Tibial nerve (tissue), 3 donors: ENCODE data around the gene NOTCH1.

Source experiments
- CTCF ChIP-seq, 5 experiments: fragments of 200-600 bp in 3 of 5; fragments of 450-650 bp in 2 of 5; sonication (generic) in 3 of 5; IDR thresholded peaks; one replicate each; pipeline ENCODE4 v1.5.1; 2016 to 2019; ENCODE audit warnings: antibody characterized with exemption in 5 of 5, mild to moderate bottlenecking in 3 of 5, moderate library complexity in 2 of 5
- POLR2A ChIP-seq, 2 donors: fragments of 450-650 bp; IDR thresholded peaks; one replicate each; pipeline ENCODE4 v1.6.1; 2017; ENCODE audit warnings: antibody characterized with exemption in 2 of 2, mild to moderate bottlenecking in 2 of 2, moderate library complexity in 2 of 2

- TF ChIP-seq CTCF (IDR thresholded peaks at IDR 0.05), result no peak
- TF ChIP-seq POLR2A (IDR thresholded peaks at IDR 0.05), result no peak
These were observed 39.4 kb downstream of the NOTCH1 start for GRCh38 chr9:136506425-136506824.
